Measurements from ENCODE around the gene CXCR5. TPM values are rescaled to one million over a fixed set of nuclear protein-coding genes. Genes with fewer than 3 reads are reported as not detected.

Gene CXCR5
- total and polyA plus RNA-seq, 2 of the 4 experiments (the other 2 are of a cell fraction): not detected

GRCh38 chr11:118892514-118892913 is 8.8 kb downstream of the CXCR5 start:
- no peak overlapping the region for H3K9ac ChIP-seq (ENCODE audit: low read depth, low read length)
- H2AFZ ChIP-seq (replicated peaks; ENCODE audit: low read length, poor library complexity): no peak overlapping the region
- no peaks in the 10 kb centered on the region for H3K9me3 ChIP-seq (ENCODE audit: control insufficient read depth, insufficient read depth, low read length)
- H2AK9ac ChIP-seq (replicated peaks; ENCODE audit: low read depth, low read length, poor library complexity): no peak overlapping the region
- no peak overlapping the region for H2BK15ac ChIP-seq (ENCODE audit: low read depth, low read length)
- H3K14ac ChIP-seq (replicated peaks; ENCODE audit: low read depth, low read length): no peak overlapping the region
- H3K27me3 ChIP-seq (ENCODE audit: control insufficient read depth, insufficient read depth, low read length): no peaks in the 10 kb centered on the region
- peaks cover 13% of the 10 kb centered on the region for H3K4me1 ChIP-seq (ENCODE audit: control insufficient read depth, insufficient read depth, low read length)
- in situ Hi-C loops (cut with MboI; ENCODE audit: low sequenced_read_pairs) (no loop called here), intact Hi-C loops (cut with micrococcal nuclease) (no loop called here), dilution Hi-C loops (cut with HindIII; ENCODE audit: low sequenced_read_pairs, unreplicated experiment) (no loop called here)
- H2BK5ac ChIP-seq (ENCODE audit: low read depth, low read length, poor library complexity, severe bottlenecking): no peak overlapping the region
- ChIA-PET CTCF (interaction anchor here (0.6 kb wide), 1 partner anchor 20 kb away, joined by 3 read pairs; no protein-coding TSS in a partner anchor), POLR2A (ENCODE audit: unreplicated experiment) (no interaction called here)
- H4K8ac ChIP-seq (ENCODE audit: low read depth in 2 of 2, low read length in 2 of 2): no peak overlapping the region
- no peak overlapping the region for H3K56ac ChIP-seq (ENCODE audit: extremely low read depth, insufficient read depth, low read length)
- H3K4me3 ChIP-seq (ENCODE audit: insufficient read depth, low read depth, low read length): no peak overlapping the region
- H2BK120ac ChIP-seq (ENCODE audit: low read depth, low read length): no peak overlapping the region
- peaks cover 3 to 10% of the 10 kb centered on the region in 2 experiments; a peak in 2 of 4 replicates for H3K79me1 ChIP-seq (ENCODE audit: low read depth in 1 of 2, low read length in 2 of 2)
- no peak overlapping the region for H4K91ac ChIP-seq (ENCODE audit: insufficient read depth, low read depth, low read length)
- H3K36me3 ChIP-seq (ENCODE audit: control insufficient read depth, insufficient read depth, low read length): peaks cover 12% of the 10 kb centered on the region
- H3K4me2 ChIP-seq (ENCODE audit: low read depth, low read length): no peak overlapping the region
- TF ChIP-seq ELK1 (IDR thresholded peaks at IDR 0.05; ENCODE audit: borderline replicate concordance, low read depth, low read length) (no peak), MAFK (IDR thresholded peaks at IDR 0.05; ENCODE audit: low read depth, low read length) (no peak), CEBPB (IDR thresholded peaks at IDR 0.05; ENCODE audit: low read depth, low read length) (no peak), NFE2L2 (IDR thresholded peaks at IDR 0.05; ENCODE audit: low read depth, low read length) (no peak), USF2 (IDR thresholded peaks at IDR 0.05; ENCODE audit: low read depth, low read length) (no peak), POLR2A (IDR thresholded peaks at IDR 0.05; ENCODE audit: low read depth, low read length) (no peak), CTCF (conservative IDR thresholded peaks at IDR 0.05; ENCODE audit: low read depth, low read length) (no peak), MXI1 (IDR thresholded peaks at IDR 0.05; ENCODE audit: borderline replicate concordance, low read depth, low read length) (no peak), FOS (IDR thresholded peaks at IDR 0.05; ENCODE audit: low read depth, low read length) (no peak)
- peaks cover 18% of the 10 kb centered on the region for H3K9me1 ChIP-seq (ENCODE audit: insufficient read depth, low read length)
- DNase-seq: no peak
- no peak overlapping the region for H3K4ac ChIP-seq (ENCODE audit: low read depth, low read length)
- H4K20me1 ChIP-seq (ENCODE audit: insufficient read depth, low read length): peaks cover 14% of the 10 kb centered on the region; the same call in 1 of the 2 replicates
- BruUV-seq (replicated peaks): no TSS peak
- no CpG with 5 or more reads among the region's 4 CpGs for WGBS, 2 experiments (ENCODE audit: extremely low coverage in 2 of 2, insufficient read length in 1 of 2)
- no peak overlapping the region for H3K23ac ChIP-seq (ENCODE audit: low read depth, low read length)
- no peak overlapping the region for H4K5ac ChIP-seq (ENCODE audit: low read depth, low read length)
- H2AK5ac ChIP-seq (ENCODE audit: low read depth, low read length): no peak overlapping the region
- ATAC-seq (ENCODE audit: low read depth): no peak
- no peak overlapping the region for H3K18ac ChIP-seq (ENCODE audit: low read depth, low read length)
- H3K27ac ChIP-seq (ENCODE audit: insufficient read depth, low read length): no peak overlapping the region
- H2BK20ac ChIP-seq (ENCODE audit: low read depth, low read length): no peak overlapping the region
